ENCODE results near the gene B3GAT1.
"Not testable (repeated sequence)": the region's sequence is repeated elsewhere in the genome, so short reads cannot be mapped to it uniquely, and the experiment has no call there.

Gene B3GAT1

DNA sequence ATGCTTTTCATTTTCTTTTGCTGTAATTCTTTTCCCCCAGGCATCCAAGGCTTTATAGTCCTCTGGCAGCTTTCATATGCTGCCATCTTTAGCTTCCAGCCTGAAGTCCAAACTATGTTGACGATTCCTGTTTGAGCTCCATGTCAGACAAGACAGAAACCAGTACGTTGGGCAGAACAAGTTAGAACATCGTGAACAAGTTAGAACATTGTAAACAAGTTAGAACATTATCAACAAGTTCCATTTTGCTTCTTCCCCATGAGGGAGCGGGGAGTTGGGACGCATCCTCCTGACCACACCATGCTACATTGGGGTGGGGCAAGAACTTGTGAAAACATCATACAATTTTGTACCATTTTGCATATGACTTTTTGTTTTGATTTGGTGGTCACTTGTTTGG is 56.4 kb downstream of the B3GAT1 start:
- no peak for DNase-seq (ENCODE audit: low read depth in 2 of 2)

DNA sequence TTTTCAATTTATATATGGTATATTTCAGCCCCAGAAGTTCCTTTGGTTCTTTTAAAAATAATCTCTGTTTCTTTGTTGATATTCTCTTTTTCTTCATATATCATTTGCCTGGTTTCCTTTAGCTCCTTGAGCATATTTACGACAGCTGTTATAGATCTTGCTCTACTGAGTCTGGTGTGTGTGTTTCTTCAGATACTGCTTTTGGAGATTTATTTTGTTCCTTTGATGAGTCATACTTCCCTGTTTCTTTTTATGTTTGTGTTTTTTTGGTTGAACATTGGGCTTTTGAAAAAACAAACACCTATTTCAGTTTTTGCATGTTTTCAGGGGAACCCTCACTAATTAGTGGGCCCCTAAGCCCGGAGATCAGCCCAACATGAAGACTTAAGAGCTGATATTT is 56.9 kb downstream of the B3GAT1 start:
- DNase-seq (ENCODE audit: low read depth in 2 of 2), result no peak

DNA sequence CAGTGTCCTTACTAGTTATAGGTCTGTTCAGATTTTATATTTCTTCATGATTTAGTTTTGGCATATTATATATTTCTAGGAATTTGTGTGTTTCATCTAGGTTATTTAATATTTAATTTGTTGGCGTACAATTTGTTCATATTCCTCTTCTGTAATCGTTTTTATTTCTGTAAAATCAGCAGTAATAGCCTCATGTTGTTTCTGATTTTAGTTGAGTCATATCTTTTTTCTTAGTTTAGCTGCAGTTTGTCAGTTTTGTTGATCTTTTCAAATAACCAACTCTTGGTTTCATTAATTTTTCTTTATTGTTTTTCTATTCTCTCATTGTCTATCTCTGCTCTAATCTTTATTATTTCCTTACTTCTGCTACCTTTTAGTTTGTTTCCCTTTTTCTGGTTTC is 59.9 kb downstream of the B3GAT1 start:
- DNase-seq (ENCODE audit: low read depth in 2 of 2), result no peak

DNA sequence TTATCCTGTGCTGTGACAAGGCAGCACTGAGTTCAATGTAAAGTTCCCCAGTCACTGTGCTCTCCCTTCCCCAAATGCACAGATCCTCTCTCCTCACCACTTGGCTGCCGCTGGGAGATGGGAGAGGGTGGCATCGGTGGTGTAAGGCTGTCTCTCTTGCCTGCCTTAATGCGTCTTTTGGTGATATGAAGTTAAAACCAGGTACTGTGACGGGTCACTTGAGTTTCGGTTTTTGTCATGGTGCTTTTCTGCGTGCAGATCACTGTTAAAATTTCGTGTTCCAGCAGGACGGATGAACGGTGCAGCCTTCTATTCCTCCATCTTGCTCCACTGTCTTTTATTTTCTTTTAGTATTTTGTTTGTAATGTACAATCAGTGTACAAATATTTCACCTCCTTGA is 61.7 kb downstream of the B3GAT1 start:
- DNase-seq (ENCODE audit: low read depth in 2 of 2), result no peak

DNA sequence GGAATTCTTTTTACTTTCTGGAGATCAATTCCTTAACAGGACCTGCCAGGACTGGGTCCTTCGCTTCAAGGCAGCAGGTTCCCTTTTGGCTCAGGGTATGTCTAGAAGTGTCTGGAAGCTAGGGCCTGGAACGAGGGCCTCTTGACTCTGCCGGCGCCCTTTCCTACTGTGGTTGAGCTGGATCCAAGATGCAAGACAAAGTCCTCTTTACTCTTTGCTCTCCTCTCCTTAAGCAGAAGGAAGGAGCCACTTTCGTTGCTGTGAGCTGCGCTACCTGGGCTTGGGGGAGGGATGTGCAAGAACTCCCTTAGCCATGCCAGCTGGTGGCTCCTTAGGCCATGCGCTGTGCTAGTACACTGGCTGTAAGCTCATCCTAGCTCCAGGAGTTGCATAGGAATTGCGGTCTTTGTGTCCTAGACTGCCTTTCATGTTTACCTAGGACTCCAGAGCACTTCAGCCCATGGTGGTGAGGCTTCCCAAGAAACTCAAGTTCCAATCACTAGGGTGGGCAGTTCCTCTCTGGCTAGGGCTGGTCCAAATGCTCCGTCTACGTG is 62.2 kb downstream of the B3GAT1 start:
- no peak for DNase-seq (ENCODE audit: low read depth in 2 of 2)

DNA sequence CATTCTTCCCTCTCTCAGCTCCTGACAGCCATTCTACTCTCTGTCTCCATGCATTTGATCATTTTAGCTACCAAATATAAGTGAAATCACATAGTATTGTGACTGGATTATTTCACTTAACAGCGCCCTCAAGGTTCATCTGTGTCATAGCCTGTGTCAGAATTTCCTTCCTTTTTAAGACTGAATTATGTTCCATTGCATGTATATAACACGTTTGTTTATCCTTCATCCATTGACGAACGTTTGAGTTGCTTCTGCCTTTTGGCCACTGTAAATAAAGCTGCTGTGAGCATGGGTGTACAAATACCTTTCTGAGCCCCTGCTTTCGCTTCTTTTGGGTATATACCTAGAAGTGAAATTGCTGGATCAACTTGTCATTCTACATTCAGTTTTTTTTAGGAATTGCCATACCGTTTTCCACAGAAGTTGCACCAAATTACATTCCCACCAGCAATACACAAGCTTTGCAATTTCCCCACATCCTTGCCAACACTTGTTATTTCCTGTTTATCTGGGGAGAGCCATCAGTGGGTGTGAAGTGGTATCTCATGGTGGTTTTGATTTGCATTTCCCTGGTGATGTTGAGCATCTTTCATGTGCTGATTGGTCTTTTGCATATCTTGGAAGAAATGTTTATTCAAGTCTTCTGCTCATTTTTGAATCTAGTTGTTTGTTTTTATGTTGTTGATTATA is 62.8 kb downstream of the B3GAT1 start:
- DNase-seq (ENCODE audit: low read depth in 2 of 2), result no peak

DNA sequence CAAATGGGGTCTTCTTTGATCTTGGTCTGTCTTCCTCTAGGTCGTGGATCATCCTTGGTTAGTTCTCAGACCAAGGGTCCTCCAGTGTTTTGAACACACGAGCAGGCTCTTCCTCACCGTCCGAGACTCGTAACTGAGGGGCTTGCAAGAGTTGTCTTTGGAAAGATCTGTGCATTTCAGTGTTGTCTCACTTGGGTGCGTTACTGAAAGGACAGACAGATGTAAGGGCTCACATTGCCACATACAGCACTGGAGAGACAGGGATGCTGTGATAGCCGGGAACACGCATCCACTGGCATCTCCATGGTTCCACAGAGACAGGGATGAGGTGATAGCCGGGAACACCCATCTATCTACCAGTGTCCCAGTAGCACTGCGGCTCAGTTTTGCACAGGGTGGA is 64.6 kb downstream of the B3GAT1 start:
- DNase-seq (ENCODE audit: low read depth in 2 of 2), result no peak

DNA sequence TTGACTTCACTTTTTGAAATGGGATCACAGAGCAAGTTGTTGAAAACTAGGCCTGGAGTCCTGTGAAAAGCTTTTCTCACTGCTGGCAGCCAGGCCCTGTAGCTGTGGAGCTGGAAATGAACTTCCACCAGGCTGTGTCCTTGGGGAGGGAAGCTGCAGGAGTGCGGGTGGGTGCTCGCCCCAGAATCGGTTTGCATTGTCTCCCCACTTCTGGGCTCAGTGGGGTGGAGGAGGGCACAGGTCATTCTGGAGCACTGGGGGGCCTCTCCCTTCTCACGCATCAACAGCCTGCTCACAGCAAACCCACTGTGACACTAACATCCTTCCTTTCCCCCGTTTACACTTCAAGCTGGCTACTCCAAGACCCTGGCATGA is 65.1 kb downstream of the B3GAT1 start:
- DNase-seq (ENCODE audit: low read depth in 2 of 2), result no peak

DNA sequence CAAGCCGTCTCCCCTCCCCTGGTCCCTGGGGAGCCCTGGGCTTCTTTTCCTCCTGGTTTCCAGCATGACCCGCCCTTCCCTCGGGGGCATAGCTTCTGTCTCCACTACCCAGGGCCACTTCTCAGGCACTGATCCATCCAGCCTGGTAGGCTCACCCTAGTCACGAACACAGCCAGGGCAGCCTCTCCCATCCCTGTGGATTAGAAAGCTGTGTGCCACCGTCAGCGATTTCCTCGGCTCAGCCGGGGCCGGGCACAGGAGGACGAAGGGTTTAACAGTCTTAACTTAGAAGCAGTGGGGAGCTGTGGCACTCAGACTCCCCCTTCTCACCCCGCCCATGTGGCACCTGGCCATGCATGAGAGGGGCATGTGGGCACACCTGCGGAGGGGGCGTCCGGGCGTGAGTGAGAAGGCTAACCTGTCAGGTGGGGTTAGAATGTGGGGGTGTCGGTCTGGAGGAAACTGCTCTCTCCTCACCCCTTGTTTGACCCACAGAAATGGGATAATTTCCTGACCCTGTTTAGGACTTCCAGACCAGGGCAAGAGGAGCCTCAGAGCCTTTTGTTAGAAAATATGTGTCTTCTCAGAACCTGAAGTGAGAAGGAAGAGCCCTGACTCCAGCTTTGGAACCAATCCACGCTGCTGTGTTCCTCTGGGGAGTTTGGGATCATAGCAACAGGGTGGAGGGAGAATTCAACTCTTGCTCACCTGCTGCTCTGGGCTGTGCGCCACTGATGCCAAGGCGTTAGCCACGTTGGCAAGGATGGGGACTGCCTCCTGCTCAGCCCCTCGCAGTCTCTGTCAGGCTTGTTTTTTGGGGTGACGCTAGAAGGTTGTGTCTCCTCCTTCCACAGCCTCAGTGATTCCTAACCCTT is 65.7 kb downstream of the B3GAT1 start:
- no peak for DNase-seq (ENCODE audit: low read depth in 2 of 2)

DNA sequence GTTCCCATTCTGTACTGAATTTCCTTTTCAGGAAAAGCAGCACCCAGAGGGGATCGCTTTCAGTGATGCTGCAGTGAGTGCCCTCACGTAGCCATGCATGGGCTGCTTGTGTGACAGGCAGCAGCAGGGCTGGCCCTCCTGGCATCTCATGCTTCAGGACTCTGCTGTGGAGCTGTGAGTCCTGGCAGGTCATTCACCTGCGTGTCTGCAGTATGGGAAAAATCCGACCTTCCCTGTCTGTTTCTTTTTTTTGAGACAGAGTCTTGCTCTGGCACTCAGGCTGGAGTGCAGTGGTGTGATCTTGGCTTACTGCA is 66.8 kb downstream of the B3GAT1 start:
- no peak for DNase-seq (ENCODE audit: low read depth in 2 of 2)

DNA sequence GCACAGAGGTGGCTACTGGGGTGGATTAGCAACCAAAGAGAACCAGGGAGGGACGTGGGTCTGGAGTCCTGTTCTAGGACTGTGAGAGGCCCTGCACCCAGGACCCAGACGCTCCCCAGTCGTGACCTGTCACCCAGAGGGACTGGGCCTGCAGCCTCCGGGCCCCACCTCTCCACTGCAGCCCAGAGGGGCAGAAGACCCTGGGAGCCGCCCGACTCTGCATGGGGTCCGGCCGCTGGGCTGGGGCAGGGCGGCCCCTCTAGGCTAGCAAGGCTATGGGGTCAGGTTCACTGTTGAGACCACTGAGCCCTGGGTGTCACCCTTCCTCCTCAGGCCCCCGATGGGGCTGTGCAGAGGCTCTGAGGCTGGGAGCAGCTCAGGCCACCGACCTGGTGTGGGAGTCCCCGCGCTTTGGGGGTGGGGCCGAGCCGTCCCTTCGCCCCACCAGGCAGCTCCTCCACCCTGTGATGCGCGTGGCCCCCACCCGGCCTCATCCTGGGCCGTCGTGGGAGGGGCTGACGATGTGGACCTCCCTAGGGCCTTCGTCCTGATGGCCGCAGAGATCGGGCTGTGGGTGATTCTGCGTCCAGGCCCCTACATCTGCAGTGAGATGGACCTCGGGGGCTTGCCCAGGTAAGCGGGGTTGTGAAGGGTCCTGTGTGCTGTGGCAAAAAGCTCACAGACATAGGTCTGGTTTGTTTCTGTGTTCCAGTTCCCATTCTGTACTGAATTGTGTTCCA is 67.4 kb downstream of the B3GAT1 start:
- DNase-seq (ENCODE audit: low read depth in 2 of 2), result not testable (repeated sequence)

DNA sequence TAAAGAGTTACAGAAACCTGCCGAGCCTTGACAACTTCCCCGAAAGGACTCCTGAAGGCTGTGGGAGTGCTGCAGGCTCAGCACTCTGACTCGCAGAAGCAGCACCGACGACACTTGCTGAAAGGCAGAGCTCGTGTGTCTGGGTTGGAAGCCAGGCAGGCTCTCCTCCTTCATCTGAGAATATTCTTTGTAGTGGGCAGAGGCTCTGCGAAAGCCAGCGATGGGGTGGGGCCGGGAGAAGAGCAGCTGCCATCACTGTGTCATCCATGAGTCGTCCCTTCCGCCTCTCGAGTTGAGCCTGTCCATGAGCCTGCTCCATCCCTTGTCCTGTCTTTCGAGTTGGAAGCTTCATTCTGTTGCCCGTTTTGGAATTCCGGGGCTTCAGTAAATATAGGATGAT is 68.4 kb downstream of the B3GAT1 start:
- DNase-seq (ENCODE audit: low read depth in 2 of 2), result no peak

DNA sequence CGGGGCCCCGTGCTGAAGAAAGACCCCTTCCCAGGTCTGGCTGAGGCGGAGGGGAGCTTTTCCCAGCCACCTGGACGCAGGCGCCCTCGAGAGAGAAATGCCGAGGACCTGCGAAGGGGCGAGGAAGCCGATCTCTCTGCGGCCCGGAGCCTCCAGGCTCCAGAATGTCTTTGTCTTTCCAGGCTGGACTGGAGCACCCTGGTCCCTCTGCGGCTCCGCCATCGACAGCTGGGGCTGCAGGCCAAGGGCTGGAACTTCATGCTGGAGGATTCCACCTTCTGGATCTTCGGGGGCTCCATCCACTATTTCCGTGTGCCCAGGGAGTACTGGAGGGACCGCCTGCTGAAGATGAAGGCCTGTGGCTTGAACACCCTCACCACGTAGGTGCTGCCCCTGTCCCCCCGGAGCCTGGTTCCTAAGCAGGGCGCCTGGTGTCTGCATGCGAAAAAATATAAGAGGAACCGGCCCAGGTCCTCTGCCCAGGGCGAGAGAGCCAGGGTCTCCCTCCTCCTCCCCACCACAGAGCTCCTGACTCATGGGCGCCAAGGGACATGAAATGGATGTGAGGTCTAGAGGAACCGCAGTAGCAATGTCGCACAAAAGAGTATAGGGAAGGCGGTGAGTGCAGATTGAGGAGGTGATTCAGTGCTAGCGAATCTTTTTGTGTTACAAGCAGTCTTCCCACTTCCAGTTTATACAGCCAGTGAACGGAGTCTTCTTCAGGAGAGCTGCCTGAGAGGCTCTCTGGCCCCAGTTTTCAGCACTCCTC is 69.3 kb downstream of the B3GAT1 start:
- DNase-seq (ENCODE audit: low read depth in 2 of 2), result no peak

DNA sequence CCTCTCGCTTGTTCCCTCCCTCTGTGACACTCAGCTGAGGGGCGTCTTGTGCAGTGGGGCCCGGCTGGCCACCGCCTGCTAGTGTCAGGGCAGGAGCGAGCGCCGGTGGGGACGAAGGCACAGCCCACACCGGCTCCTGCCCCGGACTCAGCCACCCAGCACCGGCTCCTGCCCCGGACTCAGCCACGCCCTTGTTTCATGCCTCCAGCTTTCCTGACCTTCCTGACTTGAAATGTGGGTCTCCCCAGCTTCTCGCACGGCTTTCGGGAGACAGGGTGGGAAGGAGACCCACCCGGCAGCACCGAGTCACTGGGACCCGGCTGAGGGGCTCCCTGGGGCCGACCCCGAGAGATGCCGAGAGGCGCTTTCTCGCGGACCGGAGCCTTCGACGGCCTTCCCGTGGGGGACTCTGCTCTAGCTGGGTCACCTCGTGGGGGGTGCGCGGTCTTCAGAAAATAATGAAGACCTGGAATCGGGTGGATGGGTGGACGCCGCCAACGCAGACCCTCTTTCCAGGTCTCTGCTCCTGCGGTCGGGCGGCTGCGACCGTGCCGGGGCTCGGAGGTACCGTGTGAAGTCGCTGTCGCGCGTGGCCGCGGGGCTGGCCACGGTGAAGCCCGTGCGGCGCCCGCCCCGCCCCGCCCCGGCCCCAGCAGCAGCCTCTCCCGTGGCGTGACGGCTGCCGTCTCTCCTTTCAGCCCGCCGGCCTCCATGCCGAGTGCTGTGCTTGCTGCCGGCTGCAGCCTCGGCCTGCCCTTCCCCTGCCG is 70.1 kb downstream of the B3GAT1 start:
- no peak for DNase-seq (ENCODE audit: low read depth in 2 of 2)

DNA sequence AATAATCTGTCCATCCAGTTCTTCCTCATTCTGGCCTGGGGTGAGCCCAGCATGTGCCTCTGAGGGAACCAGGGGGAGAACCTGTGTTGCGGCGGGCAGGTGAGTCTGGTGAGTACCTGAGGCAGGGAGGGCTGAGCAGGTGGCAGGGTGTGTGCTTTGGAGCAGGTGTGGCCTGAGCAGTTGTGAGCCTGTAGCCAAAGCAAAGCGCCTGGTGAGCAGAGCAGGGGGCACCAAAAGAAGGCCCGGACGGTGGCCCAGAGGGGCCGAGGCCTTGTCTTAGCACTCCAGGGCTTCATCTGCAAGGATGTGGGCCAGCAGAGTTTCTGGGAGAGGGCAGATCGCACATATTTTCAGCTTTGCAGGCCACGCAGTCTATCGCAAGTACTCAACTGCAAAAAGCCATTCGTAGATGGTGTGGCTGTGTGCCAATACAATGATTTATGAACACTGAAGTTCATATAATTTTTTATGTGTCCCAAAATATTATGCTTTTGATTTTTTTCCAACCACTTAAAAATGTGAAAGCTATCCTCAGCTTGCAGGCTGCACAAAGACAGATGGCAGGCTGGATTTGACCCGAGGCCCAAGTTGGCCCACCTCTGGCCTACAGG is 71.6 kb downstream of the B3GAT1 start:
- no peak for DNase-seq (ENCODE audit: low read depth in 2 of 2)

DNA sequence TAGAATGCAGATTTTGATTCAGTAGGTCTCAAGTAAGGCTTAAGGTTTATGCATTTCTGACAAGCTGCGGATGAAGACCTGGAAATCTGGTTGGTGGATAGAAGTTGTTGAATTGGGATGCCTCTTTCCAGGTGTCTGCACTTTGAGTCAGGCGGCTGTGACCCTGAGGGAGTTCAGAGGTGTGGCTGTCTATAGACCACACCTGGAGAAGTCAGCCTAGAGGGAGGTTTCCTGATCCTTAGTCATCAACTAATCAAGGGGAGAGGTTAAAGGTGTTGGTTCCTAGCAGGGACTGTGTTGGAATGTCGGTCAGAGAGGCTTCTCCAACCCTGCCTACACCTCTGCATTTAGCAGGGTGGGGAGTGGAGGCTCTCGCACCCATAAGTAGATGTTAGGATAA is 72.3 kb downstream of the B3GAT1 start:
- DNase-seq (ENCODE audit: low read depth in 2 of 2), result no peak

DNA sequence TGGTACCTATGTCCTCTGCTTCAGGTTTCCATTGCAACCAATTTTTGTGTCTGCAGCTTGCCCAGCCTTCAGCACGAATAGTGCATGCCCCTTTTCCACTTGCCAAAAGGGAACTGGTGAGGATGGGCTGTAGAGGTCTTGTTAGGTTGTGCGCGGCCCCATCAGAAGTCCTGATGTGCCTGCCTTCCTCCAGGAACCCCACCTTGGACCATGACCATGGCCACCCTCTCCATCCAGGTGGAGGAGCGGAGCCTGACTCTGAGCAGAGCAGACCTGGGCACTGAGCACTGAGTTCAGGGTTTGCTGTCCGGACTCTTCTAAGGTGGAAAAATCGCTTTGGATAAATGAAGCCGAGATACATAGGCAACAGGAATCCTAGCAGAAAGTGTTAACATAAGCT is 73.4 kb downstream of the B3GAT1 start:
- DNase-seq (ENCODE audit: low read depth in 2 of 2), result no peak

DNA sequence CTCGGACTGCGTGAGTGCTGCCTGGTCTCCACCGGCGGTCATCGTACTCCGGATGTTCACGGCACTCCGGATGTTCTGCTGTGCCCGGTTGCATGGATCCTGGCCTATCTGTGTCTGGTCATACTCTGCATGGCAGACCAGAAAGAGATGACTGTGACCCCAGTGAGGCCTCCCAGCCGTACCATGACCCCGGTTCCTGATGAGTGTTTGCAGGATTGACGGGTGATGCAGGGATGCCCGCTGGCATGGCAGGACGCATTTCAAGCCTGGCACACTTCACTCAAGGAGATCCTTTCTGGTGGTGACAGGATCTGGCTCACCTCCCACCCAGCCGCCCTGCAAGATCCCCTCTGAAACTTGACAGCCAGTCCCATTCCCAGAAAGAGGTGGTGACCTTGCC is 74.0 kb downstream of the B3GAT1 start:
- DNase-seq (ENCODE audit: low read depth in 2 of 2), result no peak

DNA sequence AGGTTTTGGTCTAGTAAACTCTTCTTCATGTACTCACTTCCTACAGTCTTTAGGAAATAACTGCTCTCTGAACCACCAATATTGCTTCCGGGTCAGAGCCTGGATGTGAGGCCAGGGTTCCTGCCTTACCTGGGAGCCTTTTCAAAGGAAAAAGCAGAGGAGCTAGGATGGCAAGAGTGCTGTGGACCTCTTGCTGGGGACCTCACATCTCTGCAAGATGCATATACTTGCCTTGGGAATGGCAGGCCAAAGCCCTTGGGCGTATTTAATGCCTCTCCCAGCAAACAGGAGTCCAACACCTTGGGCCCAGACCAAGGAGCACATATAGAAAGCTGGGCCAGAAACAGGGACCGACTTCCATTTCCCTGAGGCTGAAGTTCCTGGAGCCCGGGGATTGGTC is 75.0 kb downstream of the B3GAT1 start:
- DNase-seq (ENCODE audit: low read depth in 2 of 2), result no peak

DNA sequence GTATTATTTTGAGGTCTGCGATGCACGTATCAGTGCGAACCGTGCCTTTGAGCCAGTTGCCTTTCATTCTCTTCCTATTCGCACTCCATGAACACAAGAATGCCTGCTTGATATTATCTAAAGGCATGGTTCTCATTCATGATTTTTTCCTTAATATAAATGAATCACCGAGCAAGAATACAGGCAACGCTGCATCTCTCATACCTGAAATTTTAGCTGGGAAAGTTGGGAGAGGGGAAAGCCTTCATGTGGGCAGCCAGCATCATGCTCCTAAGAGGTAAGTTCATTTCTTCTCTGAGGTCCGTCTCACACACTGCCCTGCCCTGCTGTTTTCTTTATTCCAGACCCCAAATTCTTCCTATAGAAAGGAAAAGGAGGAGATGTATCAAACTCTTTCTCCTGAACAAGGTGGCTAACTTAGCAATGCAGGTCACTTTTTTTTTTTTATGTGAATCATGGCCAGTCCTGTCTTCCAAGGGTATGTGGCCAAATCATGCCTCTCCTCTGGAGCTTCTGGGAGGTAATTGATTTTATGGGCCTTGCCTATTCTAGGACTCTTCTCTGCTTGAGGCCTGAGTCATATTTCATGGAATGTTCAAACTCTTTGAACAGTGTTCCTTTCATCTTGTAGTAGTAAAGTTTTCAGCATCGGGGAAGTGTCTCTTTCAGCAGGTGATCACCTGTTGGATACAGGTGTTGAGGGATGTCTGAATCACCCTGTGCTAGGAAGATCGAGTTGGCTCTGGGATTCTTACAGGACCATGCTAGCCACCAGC is 77.1 kb downstream of the B3GAT1 start:
- no peak for DNase-seq (ENCODE audit: low read depth in 2 of 2)

Data from stimulated activated CD4-positive, alpha-beta T cell treated with anti-CD3 and anti-CD28 coated beads, Interleukin-15, amount 100 ng/mL, for 48 hours (primary cell).